ENCODE data around the gene SHROOM3.

SHROOM3 gene

DNA sequence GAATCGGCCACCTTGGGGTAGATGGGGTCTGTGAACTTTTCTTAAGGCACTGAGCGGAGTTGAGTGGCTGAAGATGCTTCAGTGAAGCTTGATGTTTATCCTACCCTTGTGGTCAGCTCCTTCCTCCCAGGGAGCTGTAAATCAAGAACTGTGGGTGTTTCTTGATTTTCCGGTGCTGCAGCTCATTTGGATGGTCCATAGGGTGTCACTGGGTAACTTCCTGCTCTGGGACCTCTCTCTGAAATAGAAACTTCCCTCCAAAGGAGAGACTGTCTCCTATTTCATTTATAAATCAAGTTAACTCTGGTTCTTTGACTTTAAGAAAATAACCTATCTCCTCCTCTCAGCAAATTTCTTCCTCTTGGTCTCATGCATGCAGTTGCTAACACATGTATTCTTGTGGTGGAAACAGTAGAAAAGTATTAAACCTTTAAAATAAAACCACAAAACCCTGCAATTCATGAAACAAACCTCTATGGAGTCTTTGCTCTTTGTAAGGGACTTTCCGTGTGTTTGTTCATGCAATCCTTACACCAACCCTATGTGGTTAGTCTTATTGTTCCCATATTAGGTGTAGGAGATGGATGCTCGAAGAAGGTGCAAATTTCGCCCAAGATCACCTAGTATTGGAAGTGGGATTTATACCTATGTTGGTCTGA lies 110.3 kb downstream of the SHROOM3 start:
- peak; percentile 12 for DNase-seq

DNA sequence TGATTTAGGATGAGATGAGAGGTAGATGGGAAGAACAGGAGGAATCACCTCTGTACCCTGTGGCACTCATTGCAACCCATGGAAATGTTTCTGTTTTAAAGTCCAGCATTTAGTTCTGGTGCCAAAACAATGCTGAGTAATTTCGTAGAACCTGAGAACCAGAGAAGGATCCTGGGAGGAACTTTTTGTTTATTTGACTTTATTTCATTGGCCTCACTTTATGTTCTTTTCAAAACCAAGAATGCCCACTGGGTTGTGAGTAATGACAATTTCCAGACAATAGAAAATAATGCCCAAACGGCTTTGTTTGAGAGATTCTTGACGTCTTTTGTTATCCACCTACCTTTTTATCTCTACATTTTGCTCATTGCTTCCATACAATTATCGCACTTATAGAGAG lies 111.3 kb downstream of the SHROOM3 start:
- no peak for DNase-seq

DNA sequence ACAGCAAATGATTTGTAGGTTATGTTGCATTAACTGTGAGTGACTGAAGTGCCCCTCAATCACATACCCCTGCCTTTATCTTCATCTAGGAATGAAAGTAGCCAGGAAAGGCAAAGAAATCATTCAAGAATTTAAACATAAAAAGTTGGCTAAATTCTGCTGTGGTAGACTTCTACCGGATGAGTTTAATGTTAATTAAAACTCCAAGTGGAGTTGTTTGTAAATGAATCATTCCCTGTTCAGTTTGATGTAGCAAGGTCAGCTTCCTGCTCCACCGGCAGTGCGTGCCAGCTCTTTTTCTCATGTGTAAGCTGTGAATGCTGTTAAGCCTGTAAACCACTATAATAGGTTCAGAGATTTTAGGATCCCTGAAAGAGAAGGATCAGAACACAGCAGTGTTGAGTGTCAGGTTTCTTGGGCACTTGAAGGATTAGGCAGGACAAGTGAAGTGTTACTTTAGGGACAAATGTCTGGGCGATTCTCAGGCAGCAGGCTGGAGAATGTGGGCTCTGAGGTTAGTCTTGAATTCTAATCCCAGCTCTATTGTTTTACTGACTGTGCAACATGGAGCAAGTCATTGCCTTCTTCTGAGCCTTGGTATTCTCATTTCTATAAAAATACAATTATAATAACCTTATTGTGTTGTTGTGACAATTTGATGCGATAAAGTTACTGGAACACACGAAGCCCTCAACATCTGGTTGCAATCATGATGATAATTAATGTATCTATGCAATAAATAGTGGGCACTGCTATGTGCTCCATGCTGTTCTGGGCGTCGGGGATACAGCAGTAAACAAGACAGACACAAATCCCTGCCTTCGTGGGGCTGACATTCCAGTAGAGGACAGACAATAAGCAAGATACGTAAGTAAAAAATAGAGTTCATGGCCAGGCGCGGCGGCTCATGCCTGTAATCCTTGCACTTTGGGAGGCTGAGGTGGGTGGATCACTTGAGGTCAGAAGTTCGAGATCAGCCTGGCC lies 112.0 kb downstream of the SHROOM3 start:
- no peak for DNase-seq

DNA sequence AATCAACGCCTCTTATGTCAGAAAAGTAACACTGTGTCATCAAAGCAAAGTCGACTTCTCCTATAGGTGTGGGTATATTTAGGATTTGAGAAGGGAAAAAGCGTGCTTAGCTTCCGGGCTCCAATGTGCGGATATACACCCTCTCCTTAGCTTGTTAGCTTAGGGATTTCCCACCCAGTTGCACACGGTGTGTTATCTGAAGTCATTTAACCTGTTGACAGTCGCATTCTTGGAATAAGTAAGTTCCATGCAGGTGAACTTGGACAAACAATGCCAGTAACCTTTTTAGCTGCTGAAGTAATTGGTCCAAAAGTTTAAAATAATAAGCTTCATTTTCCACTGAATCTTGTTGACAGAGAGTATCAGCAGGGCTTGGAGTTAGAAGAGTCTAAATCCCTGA lies 113.7 kb downstream of the SHROOM3 start:
- no peak for DNase-seq

DNA sequence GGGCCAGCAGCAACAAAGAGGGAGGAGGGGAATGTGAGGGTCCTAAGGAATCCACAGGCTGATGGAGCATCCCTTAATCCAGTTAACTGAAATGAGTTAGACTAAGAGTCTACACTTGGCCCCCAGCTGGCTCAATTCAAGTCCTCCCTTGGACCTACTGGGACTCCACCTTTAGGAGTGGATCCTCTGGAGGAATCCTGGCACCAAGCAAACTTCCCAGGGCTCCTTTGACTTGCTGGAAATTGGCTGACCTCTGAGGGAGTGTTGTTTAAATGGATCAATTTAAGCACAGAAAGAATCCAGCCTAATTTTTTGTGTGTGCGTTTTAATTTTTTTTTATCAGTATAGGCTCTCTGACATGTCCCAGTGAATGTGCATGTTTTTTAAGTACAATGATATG lies 114.7 kb downstream of the SHROOM3 start:
- DNase-seq = no peak

GRCh38 chr4:76550966-76551780 lies 116.1 kb downstream of the SHROOM3 start:
- DNase-seq = no peak

- DNase-seq = no peak
Observed at GRCh38 chr4:76554630-76555029, 119.6 kb downstream of the SHROOM3 start.

DNA sequence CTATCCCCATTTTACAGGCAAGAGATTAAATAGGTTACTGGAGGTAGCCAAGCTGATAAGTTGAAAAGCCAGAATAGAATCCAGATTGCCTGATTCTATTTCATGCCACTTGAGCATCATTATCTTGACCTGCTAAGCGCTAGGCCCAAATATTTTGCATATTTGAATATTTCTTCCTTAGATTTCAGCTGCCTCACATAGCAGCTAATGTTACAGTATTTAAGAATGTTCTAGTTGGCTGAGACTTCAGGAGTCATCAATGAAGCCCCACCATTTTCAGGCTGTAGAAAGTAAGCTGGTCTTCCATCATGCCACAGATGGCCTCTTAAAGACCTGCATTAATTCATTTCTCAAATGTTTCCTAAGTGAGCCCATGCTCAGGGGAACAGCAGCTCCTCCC lies 121.4 kb downstream of the SHROOM3 start:
- no peak for DNase-seq

DNA sequence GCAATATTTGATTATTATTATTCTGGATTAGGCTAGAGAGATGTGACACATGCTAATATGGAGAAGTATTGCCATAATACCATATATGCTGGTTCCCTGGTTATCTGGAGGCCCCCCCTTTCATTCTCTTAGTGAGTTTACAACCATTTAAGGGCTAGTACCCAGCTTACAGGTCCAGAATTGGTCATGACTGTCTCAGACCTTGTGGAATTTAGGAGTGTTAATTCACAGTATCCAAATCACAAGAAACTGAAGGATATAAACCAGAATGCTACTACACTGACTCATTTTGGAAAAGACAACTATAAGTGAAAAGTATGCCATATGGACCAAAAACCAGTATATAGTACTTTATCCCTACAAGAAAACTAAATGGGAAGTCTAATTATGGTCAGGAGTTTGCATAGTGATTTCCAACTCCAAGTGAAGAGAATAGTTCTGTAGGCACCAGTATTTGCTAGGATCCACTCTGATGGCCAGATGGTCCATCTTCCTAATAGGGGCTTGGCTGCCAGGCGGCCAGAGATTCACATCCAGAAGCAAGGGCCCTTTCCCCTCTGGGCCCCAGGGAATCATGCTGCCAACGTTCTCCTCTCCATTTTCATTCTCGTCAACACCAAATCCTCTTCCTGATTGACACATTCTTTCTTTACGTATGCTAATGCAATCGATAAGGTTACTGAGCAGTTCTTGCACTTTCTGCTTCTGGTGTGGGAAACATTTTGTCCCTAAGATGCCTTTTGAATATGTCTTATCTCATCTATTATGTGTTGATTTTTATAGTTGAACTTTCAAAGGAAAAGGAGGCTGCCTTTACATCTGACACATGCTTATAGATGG lies 123.6 kb downstream of the SHROOM3 start:
- DNase-seq = no peak

- no peak for DNase-seq
Observed at GRCh38 chr4:76559236-76560071, 124.4 kb downstream of the SHROOM3 start.

GRCh38 chr4:76562161-76562560 lies 127.1 kb downstream of the SHROOM3 start:
- no peak for DNase-seq

DNA sequence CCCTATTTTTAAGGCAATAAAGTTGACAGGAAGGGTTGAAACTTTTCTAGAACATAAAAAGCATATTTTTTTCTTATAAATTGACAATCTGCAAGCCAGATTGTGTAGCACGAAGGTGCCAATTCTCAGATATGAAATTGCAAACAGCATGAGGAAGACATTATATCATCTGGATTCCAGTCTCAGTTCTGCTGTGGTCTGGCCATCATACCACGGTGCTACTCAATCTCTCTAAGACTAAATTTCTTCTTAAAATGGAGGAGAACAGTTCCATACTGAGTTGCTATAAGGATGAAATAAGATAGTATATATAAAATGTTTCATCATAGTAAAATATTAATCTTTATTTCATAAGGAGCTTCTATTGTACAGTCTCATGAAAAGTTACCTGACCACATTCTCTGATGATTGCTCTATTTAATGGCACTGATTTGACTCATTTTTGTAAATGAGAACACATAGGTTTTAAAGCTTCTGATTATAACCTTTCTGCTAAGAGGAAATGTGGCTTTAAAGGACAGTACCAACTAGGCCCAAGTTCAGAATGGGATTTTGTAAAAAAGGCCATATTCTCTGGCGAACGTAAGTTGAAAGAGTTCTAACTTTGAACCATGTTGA lies 127.9 kb downstream of the SHROOM3 start:
- DNase-seq = no peak

DNA sequence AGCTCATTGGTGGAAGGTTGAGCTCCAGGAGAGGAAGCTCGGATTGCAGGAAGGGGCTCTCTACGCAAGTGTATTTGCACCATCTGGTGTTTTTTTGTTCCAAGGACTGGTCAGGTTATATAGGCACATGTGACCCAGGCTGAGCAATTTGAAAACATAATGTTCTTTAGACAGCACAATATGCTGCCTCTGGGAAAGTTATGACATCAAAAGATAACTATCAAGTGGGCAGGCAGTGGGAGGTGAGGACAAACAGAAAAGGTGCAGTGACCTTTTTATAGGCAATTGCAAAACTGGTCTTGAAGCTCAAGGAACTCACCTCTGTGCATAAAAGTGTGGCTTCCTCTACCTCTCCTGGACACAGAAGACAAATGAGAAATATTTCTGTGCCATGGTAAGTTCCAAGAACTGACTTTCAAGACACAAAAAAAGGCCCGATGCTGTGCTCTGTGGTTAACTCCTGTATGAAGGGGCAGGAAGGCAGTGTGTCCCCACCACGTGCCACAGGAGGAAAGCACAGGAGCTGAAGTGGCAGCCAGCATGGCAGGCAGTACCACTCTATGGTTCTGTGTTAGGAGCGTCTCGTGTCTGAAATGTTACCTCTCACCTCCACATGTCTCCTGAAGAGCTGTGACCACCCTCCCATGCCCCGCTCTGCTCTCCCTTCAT lies 128.6 kb downstream of the SHROOM3 start:
- DNase-seq = peak; percentile 18

- no peak for DNase-seq
Observed at GRCh38 chr4:76564123-76564915, 129.3 kb downstream of the SHROOM3 start.

GRCh38 chr4:76568262-76568661 lies 133.2 kb downstream of the SHROOM3 start:
- DNase-seq = no peak

DNA sequence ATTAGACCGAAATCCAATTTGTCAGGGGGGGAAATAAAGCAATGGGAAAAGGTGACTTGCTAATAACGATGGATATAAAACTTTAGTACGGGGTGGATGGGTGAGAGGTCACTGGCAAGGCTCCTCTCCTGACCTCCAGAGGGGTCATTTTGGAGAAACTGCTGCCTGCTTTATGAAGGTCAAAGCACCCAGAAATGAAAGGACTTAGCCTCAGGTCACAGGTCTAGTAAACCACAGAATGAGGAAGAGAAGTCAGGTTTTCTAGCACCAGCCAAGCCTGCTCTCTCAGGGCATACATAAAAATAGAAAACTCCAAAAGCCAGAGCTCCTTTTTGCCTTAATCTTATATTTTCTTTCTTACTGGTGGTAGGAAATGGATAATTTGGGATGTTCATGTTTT lies 134.2 kb downstream of the SHROOM3 start:
- no peak for DNase-seq

DNA sequence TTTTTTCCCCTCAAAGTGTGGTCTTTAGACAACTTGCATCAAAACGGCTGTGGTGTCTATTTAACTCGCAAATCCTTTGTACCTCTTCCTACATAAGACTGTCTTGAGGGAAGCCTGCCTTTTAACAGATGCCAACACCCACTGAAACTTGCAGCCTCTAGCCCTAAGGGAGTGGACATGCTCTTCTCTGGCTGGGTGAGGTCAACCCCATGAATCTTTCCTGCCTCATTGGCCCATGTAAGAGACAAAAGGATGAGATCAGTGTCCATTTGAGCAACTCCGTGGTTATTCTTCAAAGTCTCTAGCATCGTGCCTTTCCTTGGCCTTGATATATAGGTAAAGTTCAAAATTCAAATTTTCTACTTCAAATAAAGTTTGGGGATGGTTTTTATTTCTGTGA lies 134.7 kb downstream of the SHROOM3 start:
- DNase-seq = no peak

- DNase-seq = no peak
Observed at GRCh38 chr4:76570141-76570973, 135.3 kb downstream of the SHROOM3 start.

DNA sequence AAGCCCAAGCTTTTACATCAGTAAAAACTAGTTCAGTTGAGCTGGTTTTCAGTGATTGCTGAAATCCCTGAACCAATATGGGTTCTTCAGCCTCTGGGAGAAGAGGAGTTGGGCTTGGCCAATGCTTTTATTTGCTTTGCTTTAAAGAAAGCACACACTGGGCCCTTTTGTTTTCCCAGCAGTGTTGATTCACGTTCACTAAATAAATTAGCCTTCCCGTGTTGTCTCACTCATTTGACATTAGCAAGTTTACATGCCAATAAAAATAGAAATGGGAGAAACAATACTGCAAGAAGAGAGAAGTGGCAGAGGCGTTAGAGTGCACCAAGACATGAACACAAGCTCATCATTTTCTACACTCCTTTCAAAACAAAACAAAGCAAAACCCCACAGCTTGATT lies 136.2 kb downstream of the SHROOM3 start:
- no peak for DNase-seq

Data from activated CD4-positive, alpha-beta T cell treated with anti-CD3 and anti-CD28 coated beads, Interleukin-2, amount 50 U/mL, for 16 hours (primary cell).